ENCODE data around the gene SPACDR.

Gene SPACDR

GRCh38 chr7:100483090-100483721, 19.1 kb upstream of the SPACDR start:
- H3K36me3 ChIP-seq (ENCODE audit: control insufficient read depth, insufficient read depth, low read length), result no peaks in the 10 kb centered on the region
- peak; percentile 82 for DNase-seq (ENCODE audit: extremely low read depth, insufficient read length)
- H3K4me3 ChIP-seq (replicated peaks; ENCODE audit: low read depth, low read length), result peak overlapping the region; percentile 61
- TF ChIP-seq, protein P1, sequence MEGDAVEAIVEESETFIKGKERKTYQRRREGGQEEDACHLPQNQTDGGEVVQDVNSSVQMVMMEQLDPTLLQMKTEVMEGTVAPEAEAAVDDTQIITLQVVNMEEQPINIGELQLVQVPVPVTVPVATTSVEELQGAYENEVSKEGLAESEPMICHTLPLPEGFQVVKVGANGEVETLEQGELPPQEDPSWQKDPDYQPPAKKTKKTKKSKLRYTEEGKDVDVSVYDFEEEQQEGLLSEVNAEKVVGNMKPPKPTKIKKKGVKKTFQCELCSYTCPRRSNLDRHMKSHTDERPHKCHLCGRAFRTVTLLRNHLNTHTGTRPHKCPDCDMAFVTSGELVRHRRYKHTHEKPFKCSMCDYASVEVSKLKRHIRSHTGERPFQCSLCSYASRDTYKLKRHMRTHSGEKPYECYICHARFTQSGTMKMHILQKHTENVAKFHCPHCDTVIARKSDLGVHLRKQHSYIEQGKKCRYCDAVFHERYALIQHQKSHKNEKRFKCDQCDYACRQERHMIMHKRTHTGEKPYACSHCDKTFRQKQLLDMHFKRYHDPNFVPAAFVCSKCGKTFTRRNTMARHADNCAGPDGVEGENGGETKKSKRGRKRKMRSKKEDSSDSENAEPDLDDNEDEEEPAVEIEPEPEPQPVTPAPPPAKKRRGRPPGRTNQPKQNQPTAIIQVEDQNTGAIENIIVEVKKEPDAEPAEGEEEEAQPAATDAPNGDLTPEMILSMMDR (IDR thresholded peaks at IDR 0.05; ENCODE audit: insufficient read depth, low read length, poor library complexity, severe bottlenecking), result peak; percentile 65
- no peaks in the 10 kb centered on the region for H3K27me3 ChIP-seq (replicated peaks; ENCODE audit: control insufficient read depth, insufficient read depth, low read length)

GRCh38 chr7:100482728-100483089, 18.6 kb upstream of the SPACDR start:
- DNase-seq (ENCODE audit: extremely low read depth, insufficient read length), result no peak
- Histone ChIP-seq H3K36me3 (ENCODE audit: control insufficient read depth, insufficient read depth, low read length) (no peaks in the 10 kb centered on the region), H3K4me3 (replicated peaks; ENCODE audit: low read depth, low read length) (peak overlapping the region; percentile 61), H3K27me3 (replicated peaks; ENCODE audit: control insufficient read depth, insufficient read depth, low read length) (no peaks in the 10 kb centered on the region)
- TF ChIP-seq, protein P1 (IDR thresholded peaks at IDR 0.05; ENCODE audit: insufficient read depth, low read length, poor library complexity, severe bottlenecking), result no peak

GRCh38 chr7:100481466-100481865, 17.4 kb upstream of the SPACDR start:
- TF ChIP-seq, protein P1 (IDR thresholded peaks at IDR 0.05; ENCODE audit: insufficient read depth, low read length, poor library complexity, severe bottlenecking), result no peak

DNA sequence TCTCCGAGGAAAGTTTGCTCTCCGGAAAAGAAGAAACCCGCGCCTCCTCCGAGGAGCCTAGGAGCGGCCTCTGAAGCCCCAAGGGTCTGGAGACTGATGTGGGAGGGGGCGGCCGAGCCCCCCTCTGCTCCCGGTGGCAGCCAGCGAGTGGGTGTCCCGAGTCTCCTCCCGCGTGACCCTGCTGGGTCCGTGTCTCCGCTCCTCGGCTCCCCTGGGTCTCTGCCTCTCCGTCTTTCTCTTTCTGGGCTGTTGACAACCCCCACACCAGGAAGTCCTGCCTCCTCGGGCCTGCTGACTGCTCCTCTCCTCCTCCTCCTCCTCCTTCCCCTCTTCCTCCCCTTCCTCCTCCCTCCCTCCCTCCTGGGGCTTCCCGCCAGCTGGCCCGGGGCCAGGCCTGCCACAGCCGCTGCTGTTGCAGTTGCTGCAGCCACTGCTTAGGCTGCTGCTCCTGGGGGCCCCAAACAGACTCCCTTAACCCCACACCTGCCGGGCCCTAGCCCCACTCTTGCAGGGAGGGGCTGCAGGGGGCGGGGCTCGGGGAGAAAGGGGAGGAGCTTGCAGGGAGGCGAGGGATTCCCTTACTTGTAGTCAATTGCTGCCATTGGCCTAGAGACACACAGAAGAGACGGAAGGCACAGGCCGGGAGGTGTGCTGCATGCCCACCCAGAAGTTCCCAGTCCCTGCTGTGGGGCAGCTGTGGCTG, 15.0 kb upstream of the SPACDR start, which contains the start of gene TSC22D4:
TSC22D4 (minus strand) TSS at position 257 of the 703 bp plus-strand sequence. CDS start 1,176 bp downstream, outside the sequence.
- no peaks in the 10 kb centered on the region for H3K27me3 ChIP-seq (replicated peaks; ENCODE audit: control insufficient read depth, insufficient read depth, low read length)
- TF ChIP-seq, protein P1 (IDR thresholded peaks at IDR 0.05; ENCODE audit: insufficient read depth, low read length, poor library complexity, severe bottlenecking), result no peak
- H3K4me3 ChIP-seq (replicated peaks; ENCODE audit: low read depth, low read length), result peak within 1 kb of the TSS; percentile 92
- H3K36me3 ChIP-seq (ENCODE audit: control insufficient read depth, insufficient read depth, low read length), result peaks cover 7% of the 10 kb centered on the region
- DNase-seq (ENCODE audit: extremely low read depth, insufficient read length), result peak; percentile 97

More at GRCh38 chr7:100481466-100481865, 17.4 kb upstream of the SPACDR start:
- DNase-seq (ENCODE audit: extremely low read depth, insufficient read length), result no peak
- no peak overlapping the region for H3K4me3 ChIP-seq (replicated peaks; ENCODE audit: low read depth, low read length)
- H3K27me3 ChIP-seq (replicated peaks; ENCODE audit: control insufficient read depth, insufficient read depth, low read length), result no peaks in the 10 kb centered on the region
- no peaks in the 10 kb centered on the region; the same call in 1 of the 2 replicates for H3K36me3 ChIP-seq (ENCODE audit: control insufficient read depth, insufficient read depth, low read length)

- Histone ChIP-seq H3K4me3 (replicated peaks; ENCODE audit: low read depth, low read length) (peak overlapping the region; percentile 92), H3K36me3 (ENCODE audit: control insufficient read depth, insufficient read depth, low read length) (peaks cover 12% of the 10 kb centered on the region), H3K27me3 (replicated peaks; ENCODE audit: control insufficient read depth, insufficient read depth, low read length) (no peaks in the 10 kb centered on the region)
- peak; percentile 70 for DNase-seq (ENCODE audit: extremely low read depth, insufficient read length)
- TF ChIP-seq, protein P1 (IDR thresholded peaks at IDR 0.05; ENCODE audit: insufficient read depth, low read length, poor library complexity, severe bottlenecking), result no peak
Measured at GRCh38 chr7:100477871-100478267, 13.8 kb upstream of the SPACDR start.

All from GM06990 (cell line).